ENCODE data around the gene RAB27A. TPM values are rescaled to one million over a fixed set of nuclear protein-coding genes. Genes with fewer than 3 reads are reported as not detected.
A peak's percentile ranks its signal among the peaks of the same experiment; 100 is the strongest.

RAB27A gene
- total and polyA plus RNA-seq, 9 of the 15 experiments (the other 6 are each of a cell fraction or from before 2014, with no cell fraction given): 31.5 to 171 (median 80.4) TPM

DNA sequence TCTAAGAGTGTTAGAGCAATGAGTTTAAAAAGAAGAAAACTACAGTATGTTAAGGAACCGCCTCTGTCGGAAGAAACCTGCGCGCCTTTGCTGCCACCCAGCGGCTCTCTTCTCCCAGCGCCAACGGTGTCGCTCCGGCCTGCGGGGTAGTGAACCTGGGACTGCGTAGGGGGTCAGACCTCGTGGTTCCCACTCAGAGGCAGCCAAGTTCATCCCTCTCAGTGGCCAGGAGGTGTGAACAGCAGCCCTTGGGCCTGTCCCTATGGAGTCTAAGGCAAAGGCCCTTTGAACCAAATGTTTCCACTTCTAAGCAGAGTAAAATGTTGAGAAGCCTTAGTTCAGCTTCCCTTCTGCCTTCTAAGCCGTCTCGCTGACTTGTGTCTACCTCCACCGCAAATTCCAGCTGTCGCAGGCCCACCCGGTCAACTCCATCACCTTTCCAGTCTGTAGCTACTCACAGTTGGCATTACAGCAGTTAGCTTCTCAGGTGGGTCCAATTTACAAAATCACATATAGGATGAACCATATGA lies 980 bp upstream of the RAB27A start (continued):
- TF ChIP-seq ZNF384 (IDR thresholded peaks at IDR 0.05; ENCODE audit: low read depth, low read length) (peak; percentile 45; the same call in 1 of the 2 replicates), HDAC8 (tag; IDR thresholded peaks at IDR 0.05) (no peak), HNRNPLL (IDR thresholded peaks at IDR 0.05; ENCODE audit: low read depth, low read length, poor library complexity, severe bottlenecking) (peak; percentile 53), MYC (IDR thresholded peaks at IDR 0.05; ENCODE audit: low read depth, low read length) (peak; percentile 66), MYC (CRISPR knock-in tag; IDR thresholded peaks at IDR 0.05; ENCODE audit: borderline replicate concordance, low read depth) (peak; percentile 52; the same call in 1 of the 2 replicates), CBFA2T2 (conservative IDR thresholded peaks at IDR 0.05) (no peak), ZNF316 (IDR thresholded peaks at IDR 0.05) (no peak), NR2C2 (CRISPR knock-in tag; IDR thresholded peaks at IDR 0.05) (no peak), NR2C2 (tag; IDR thresholded peaks at IDR 0.05) (0 out of 2 replicates have a peak, but pooled peaks have one; percentile 10), ZNF785 (CRISPR knock-in tag; IDR thresholded peaks at IDR 0.05) (no peak), ZNF239 (CRISPR knock-in tag; IDR thresholded peaks at IDR 0.05) (no peak), SMC3 (conservative IDR thresholded peaks at IDR 0.05; ENCODE audit: insufficient read depth, low read depth, low read length) (peak; percentile 79), ZNF224 (CRISPR knock-in tag; IDR thresholded peaks at IDR 0.05) (no peak), EGR1 (conservative IDR thresholded peaks at IDR 0.05) (peak; percentile 32), RAD21 (CRISPR knock-in tag; conservative IDR thresholded peaks at IDR 0.05 in 1 of 2, IDR thresholded peaks at IDR 0.05 in 1 of 2) (peak; percentile 94 to 95), EP300 (IDR thresholded peaks at IDR 0.05; ENCODE audit: low read length) (0 out of 2 replicates have a peak, but pooled peaks have one; percentile 10)
- TF ChIP-seq, protein P1, sequence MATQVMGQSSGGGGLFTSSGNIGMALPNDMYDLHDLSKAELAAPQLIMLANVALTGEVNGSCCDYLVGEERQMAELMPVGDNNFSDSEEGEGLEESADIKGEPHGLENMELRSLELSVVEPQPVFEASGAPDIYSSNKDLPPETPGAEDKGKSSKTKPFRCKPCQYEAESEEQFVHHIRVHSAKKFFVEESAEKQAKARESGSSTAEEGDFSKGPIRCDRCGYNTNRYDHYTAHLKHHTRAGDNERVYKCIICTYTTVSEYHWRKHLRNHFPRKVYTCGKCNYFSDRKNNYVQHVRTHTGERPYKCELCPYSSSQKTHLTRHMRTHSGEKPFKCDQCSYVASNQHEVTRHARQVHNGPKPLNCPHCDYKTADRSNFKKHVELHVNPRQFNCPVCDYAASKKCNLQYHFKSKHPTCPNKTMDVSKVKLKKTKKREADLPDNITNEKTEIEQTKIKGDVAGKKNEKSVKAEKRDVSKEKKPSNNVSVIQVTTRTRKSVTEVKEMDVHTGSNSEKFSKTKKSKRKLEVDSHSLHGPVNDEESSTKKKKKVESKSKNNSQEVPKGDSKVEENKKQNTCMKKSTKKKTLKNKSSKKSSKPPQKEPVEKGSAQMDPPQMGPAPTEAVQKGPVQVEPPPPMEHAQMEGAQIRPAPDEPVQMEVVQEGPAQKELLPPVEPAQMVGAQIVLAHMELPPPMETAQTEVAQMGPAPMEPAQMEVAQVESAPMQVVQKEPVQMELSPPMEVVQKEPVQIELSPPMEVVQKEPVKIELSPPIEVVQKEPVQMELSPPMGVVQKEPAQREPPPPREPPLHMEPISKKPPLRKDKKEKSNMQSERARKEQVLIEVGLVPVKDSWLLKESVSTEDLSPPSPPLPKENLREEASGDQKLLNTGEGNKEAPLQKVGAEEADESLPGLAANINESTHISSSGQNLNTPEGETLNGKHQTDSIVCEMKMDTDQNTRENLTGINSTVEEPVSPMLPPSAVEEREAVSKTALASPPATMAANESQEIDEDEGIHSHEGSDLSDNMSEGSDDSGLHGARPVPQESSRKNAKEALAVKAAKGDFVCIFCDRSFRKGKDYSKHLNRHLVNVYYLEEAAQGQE (IDR thresholded peaks at IDR 0.05; ENCODE audit: borderline replicate concordance): peak; percentile 78
- TF ChIP-seq, protein P1 (CRISPR knock-in tag; IDR thresholded peaks at IDR 0.05; ENCODE audit: low read depth): no peak
